HG02763 (cell line): ENCODE measurements around the gene KCTD10.

Experiments used
- ATAC-seq: cut with Tn5 transposase; IDR thresholded peaks from one replicate; pipeline ENCODE4 v1.9.1; 2021; ENCODE audit warnings: mild to moderate bottlenecking, moderate library complexity; ENCODE audit not compliant: unreplicated experiment

Gene KCTD10

GRCh38 chr12:109477185-109477962, at the start of gene KCTD10, which contains the start of gene UBE3B:
TSS of gene KCTD10 (minus strand) at chr12:109477300. CDS start at chr12:109477262, 38 bp downstream.
TSS of gene UBE3B (plus strand) at chr12:109477634. CDS start at chr12:109483552, 5,918 bp downstream.
- ATAC-seq: peak; percentile 91

GRCh38 chr12:109525279-109525585, 48.1 kb upstream of the KCTD10 start:
- ATAC-seq: no peak

- ATAC-seq: no peak
These were observed 47.6 kb upstream of the KCTD10 start for GRCh38 chr12:109524466-109525278.

GRCh38 chr12:109523504-109523903, 46.4 kb upstream of the KCTD10 start:
- no peak for ATAC-seq

- no peak for ATAC-seq
These were observed 46.0 kb upstream of the KCTD10 start for GRCh38 chr12:109523071-109523470.

GRCh38 chr12:109521831-109522230, 44.7 kb upstream of the KCTD10 start:
- ATAC-seq: no peak

GRCh38 chr12:109519787-109520186, 42.7 kb upstream of the KCTD10 start:
- ATAC-seq: no peak

GRCh38 chr12:109518820-109519665, 41.9 kb upstream of the KCTD10 start:
- no peak for ATAC-seq

GRCh38 chr12:109517619-109518018, 40.5 kb upstream of the KCTD10 start:
- no peak for ATAC-seq

- ATAC-seq: no peak
These were observed 36.9 kb upstream of the KCTD10 start for GRCh38 chr12:109513977-109514376.

GRCh38 chr12:109513051-109513450, 36.0 kb upstream of the KCTD10 start:
- no peak for ATAC-seq

- no peak for ATAC-seq
These were observed 35.5 kb upstream of the KCTD10 start for GRCh38 chr12:109512608-109513007.

- no peak for ATAC-seq
These were observed 33.1 kb upstream of the KCTD10 start for GRCh38 chr12:109510196-109510595.

GRCh38 chr12:109504068-109504467, 27.0 kb upstream of the KCTD10 start:
- no peak for ATAC-seq

- no peak for ATAC-seq
These were observed 26.5 kb upstream of the KCTD10 start for GRCh38 chr12:109503611-109504010.

GRCh38 chr12:109502332-109502731, 25.2 kb upstream of the KCTD10 start:
- ATAC-seq: no peak

- no peak for ATAC-seq
These were observed 24.2 kb upstream of the KCTD10 start for GRCh38 chr12:109501299-109501698.

- ATAC-seq: no peak
These were observed 23.5 kb upstream of the KCTD10 start for GRCh38 chr12:109500406-109501185.

- no peak for ATAC-seq
These were observed 20.6 kb upstream of the KCTD10 start for GRCh38 chr12:109497675-109498074.

- no peak for ATAC-seq
These were observed 19.2 kb upstream of the KCTD10 start for GRCh38 chr12:109496306-109496705.
